CD14-positive monocyte (primary cell): Measurements from ENCODE around the gene SOCS4. TPM values are rescaled to one million over a fixed set of nuclear protein-coding genes. Genes with fewer than 3 reads are reported as not detected.
A peak's percentile ranks its signal among the peaks of the same experiment; 100 is the strongest.

Experiments
- DNase-seq, 3 donors: peaks; one replicate each; pipeline ENCODE4 v3.0.0-alpha.2; 2011 to 2022
- H2AFZ ChIP-seq: 2 replicates; pipeline ENCODE4 v1.6.0; 2012; ENCODE audit warnings: mild to moderate bottlenecking, low read depth, low read length, inconsistent platforms; ENCODE audit not compliant: insufficient read depth, poor library complexity, severe bottlenecking
- H3K27ac ChIP-seq, 2 donors: 1 replicate in 1 of 2; 2 replicates in 1 of 2; pipeline ENCODE4 v1.5.1; 2012 to 2013; ENCODE audit warnings: low read length in 2 of 2, control low read depth in 1 of 2, inconsistent platforms in 1 of 2, low read depth in 1 of 2, mild to moderate bottlenecking in 1 of 2
- H3K27me3 ChIP-seq, 2 donors: one replicate each; pipeline versions ENCODE4 v1.6.0 to v1.6.1; 2011 to 2013; ENCODE audit warnings: low read length in 2 of 2; ENCODE audit not compliant: control insufficient read depth in 2 of 2, insufficient read depth in 2 of 2
- H3K36me3 ChIP-seq, 2 donors: replicated peaks in 1 of 2; 1 replicate in 1 of 2; 2 replicates in 1 of 2; pipeline versions ENCODE4 v1.5.1 to v1.6.1; 2012 to 2013; ENCODE audit warnings: low read length in 2 of 2, control low read depth in 1 of 2, inconsistent platforms in 1 of 2, mild to moderate bottlenecking in 1 of 2; ENCODE audit not compliant: insufficient read depth in 2 of 2, control insufficient read depth in 1 of 2
- H3K4me1 ChIP-seq, 2 donors: 1 replicate in 1 of 2; 2 replicates in 1 of 2; pipeline versions ENCODE4 v1.5.1 to v1.6.1; 2012 to 2013; ENCODE audit warnings: low read length in 2 of 2, control low read depth in 1 of 2, inconsistent platforms in 1 of 2, mild to moderate bottlenecking in 1 of 2, moderate library complexity in 1 of 2; ENCODE audit not compliant: insufficient read depth in 2 of 2, control insufficient read depth in 1 of 2
- H3K4me2 ChIP-seq: replicated peaks from 2 replicates; pipeline ENCODE3; 2012; ENCODE audit warnings: low read length, moderate library complexity, mild to moderate bottlenecking; ENCODE audit not compliant: poor library complexity, severe bottlenecking; ENCODE audit errors: extremely low read depth
- H3K4me3 ChIP-seq, 3 experiments: fragments of 200-600 bp in 1 of 3; sonication (generic) in 1 of 3; replicated peaks in 1 of 3; 1 replicate in 2 of 3; 2 replicates in 1 of 3; pipeline ENCODE4 v1.5.1; 2011 to 2013; ENCODE audit warnings: low read length in 3 of 3, mild to moderate bottlenecking in 3 of 3, control low read depth in 2 of 3, low read depth in 2 of 3, inconsistent platforms in 1 of 3, moderate library complexity in 1 of 3
- H3K79me2 ChIP-seq: 2 replicates; pipeline ENCODE4 v1.6.0; 2012; ENCODE audit warnings: mild to moderate bottlenecking, control low read depth, inconsistent platforms, low read length, moderate library complexity; ENCODE audit not compliant: insufficient read depth
- H3K9ac ChIP-seq: 2 replicates; pipeline ENCODE4 v1.6.0; 2017; ENCODE audit warnings: low read length, mild to moderate bottlenecking; ENCODE audit not compliant: insufficient read depth, poor library complexity, severe bottlenecking
- H3K9me3 ChIP-seq, 2 donors: replicated peaks in 1 of 2; 1 replicate in 1 of 2; 2 replicates in 1 of 2; pipeline versions ENCODE4 v1.5.1 to v1.6.1; 2012 to 2013; ENCODE audit warnings: low read length in 2 of 2, control low read depth in 1 of 2; ENCODE audit not compliant: control insufficient read depth in 1 of 2, insufficient read depth in 1 of 2
- H4K20me1 ChIP-seq: 2 replicates; pipeline ENCODE4 v1.6.0; 2012; ENCODE audit warnings: mild to moderate bottlenecking, low read length, control low read depth, moderate library complexity; ENCODE audit not compliant: insufficient read depth
- H3K27ac Mint-ChIP-seq, 7 donors: one replicate each; pipeline ENCODE4 v1.8.0; 2020; ENCODE audit warnings: mild to moderate bottlenecking in 7 of 7, mixed read lengths in 7 of 7, moderate library complexity in 6 of 7, inconsistent platforms in 2 of 7
- H3K27me3 Mint-ChIP-seq, 3 donors: one replicate each; pipeline ENCODE4 v1.8.0; 2021 to 2022; ENCODE audit warnings: low read depth in 3 of 3, mild to moderate bottlenecking in 3 of 3, mixed read lengths in 3 of 3, moderate library complexity in 3 of 3, inconsistent platforms in 1 of 3
- H3K36me3 Mint-ChIP-seq, 2 donors: one replicate each; pipeline ENCODE4 v1.8.0; 2020; ENCODE audit warnings: mixed read lengths in 2 of 2, inconsistent platforms in 1 of 2, mild to moderate bottlenecking in 1 of 2
- H3K4me1 Mint-ChIP-seq: one replicate; pipeline ENCODE4 v1.8.0; 2020; ENCODE audit warnings: mild to moderate bottlenecking, mixed read lengths
- H3K4me3 Mint-ChIP-seq, 2 donors: one replicate each; pipeline ENCODE4 v1.8.0; 2020; ENCODE audit warnings: mild to moderate bottlenecking in 2 of 2, mixed read lengths in 2 of 2, moderate library complexity in 1 of 2
- H3K9me3 Mint-ChIP-seq, 7 donors: one replicate each; pipeline ENCODE4 v1.8.0; 2020 to 2022; ENCODE audit warnings: mixed read lengths in 7 of 7, mild to moderate bottlenecking in 6 of 7, moderate library complexity in 6 of 7, inconsistent platforms in 2 of 7
- WGBS: methylation state at CpG from one replicate; pipeline ENCODE4 v1.1.5; 2013; ENCODE audit warnings: missing lambda C conversion rate; ENCODE audit not compliant: insufficient coverage; 5-methylcytosine and 5-hydroxymethylcytosine counted together
- intact Hi-C, 2 donors: fragments of 100-400 bp; cut with micrococcal nuclease; formaldehyde crosslinking; loops; one replicate each; pipeline versions ENCODE4 v1.15.0 to v1.15.1; 2023
- polyA minus RNA-seq: library from RNA; depleted of rRNA, polyadenylated mRNA; stranded (reverse); fragments of >200 nt; gene quantifications from 2 replicates; pipeline ENCODE4 v1.2.3, GENCODE V29; 2012
- polyA plus RNA-seq, 3 donors: library from polyadenylated mRNA; depleted of rRNA in 1 of 3; unstranded in 2 of 3; stranded (reverse) in 1 of 3; fragments of 300-500 nt in 2 of 3; fragments of >200 nt in 1 of 3; fragmentation: Illumina TruSeq in 2 of 3; gene quantifications; 1 replicate in 2 of 3; 2 replicates in 1 of 3; pipeline ENCODE4 v1.2.3, GENCODE V29; 2012 to 2021
- total RNA-seq, 12 experiments: library from RNA in 1 of 12; stranded (reverse) in 1 of 12; fragments of 120-200 nt in 1 of 12; gene quantifications; one replicate each; pipeline ENCODE4 v1.2.4 and lab custom pipeline; 2013 to 2026; ENCODE audit warnings: mixed read lengths in 6 of 12, inconsistent platforms in 1 of 12
- TF ChIP-seq, protein P1 (sequence below): fragments of 200-600 bp; IDR thresholded peaks from one replicate; pipeline ENCODE4 v1.8.0; 2022; ENCODE audit warnings: antibody characterized with exemption, mild to moderate bottlenecking

Gene SOCS4
- 9.3 TPM for total RNA-seq (2013)
- polyA plus RNA-seq = 1 to 10 TPM; 2.5 to 5.0 (median 3.0) TPM
- polyA minus RNA-seq = 3.4 and 4.0 TPM in 2 replicates
- total RNA-seq (lab: John Stamatoyannopoulos, UW) = 43.1 to 103 (median 71.2) reads per million in 11 experiments

- Mint-ChIP-seq H3K27ac (peak within 1 kb of the TSS; percentile 92 to 98 (median 95)), H3K27me3 (no peaks in the 10 kb centered on the region), H3K4me3 (peak within 1 kb of the TSS; percentile 90 to 93), H3K4me1 (peaks cover 41% of the 10 kb centered on the region), H3K36me3 (peaks cover 2 to 4% of the 10 kb centered on the region in 2 donors), H3K9me3 (no peaks in the 10 kb centered on the region)
- peak within 1 kb of the TSS; percentile 86 for H3K9ac ChIP-seq
- no peaks in the 10 kb centered on the region for H3K9me3 ChIP-seq
- H3K4me2 ChIP-seq = peak within 1 kb of the TSS; percentile 90
- peak; percentile 93 to 96 (median 95) for DNase-seq
- peaks cover 9% of the 10 kb centered on the region for H4K20me1 ChIP-seq
- 0% methylated on average over 48 of the region's 56 CpGs for WGBS
- H3K4me3 ChIP-seq = peak within 1 kb of the TSS; percentile 79 to 94 (median 93)
- intact Hi-C loops = no loop called here
- H3K36me3 ChIP-seq = peaks cover 2 to 6% of the 10 kb centered on the region in 2 donors
- H3K27ac ChIP-seq = peak within 1 kb of the TSS; percentile 86 to 94
- H3K79me2 ChIP-seq = peaks cover 79% of the 10 kb centered on the region
- TF ChIP-seq, protein P1, sequence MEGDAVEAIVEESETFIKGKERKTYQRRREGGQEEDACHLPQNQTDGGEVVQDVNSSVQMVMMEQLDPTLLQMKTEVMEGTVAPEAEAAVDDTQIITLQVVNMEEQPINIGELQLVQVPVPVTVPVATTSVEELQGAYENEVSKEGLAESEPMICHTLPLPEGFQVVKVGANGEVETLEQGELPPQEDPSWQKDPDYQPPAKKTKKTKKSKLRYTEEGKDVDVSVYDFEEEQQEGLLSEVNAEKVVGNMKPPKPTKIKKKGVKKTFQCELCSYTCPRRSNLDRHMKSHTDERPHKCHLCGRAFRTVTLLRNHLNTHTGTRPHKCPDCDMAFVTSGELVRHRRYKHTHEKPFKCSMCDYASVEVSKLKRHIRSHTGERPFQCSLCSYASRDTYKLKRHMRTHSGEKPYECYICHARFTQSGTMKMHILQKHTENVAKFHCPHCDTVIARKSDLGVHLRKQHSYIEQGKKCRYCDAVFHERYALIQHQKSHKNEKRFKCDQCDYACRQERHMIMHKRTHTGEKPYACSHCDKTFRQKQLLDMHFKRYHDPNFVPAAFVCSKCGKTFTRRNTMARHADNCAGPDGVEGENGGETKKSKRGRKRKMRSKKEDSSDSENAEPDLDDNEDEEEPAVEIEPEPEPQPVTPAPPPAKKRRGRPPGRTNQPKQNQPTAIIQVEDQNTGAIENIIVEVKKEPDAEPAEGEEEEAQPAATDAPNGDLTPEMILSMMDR = no peak
- peak within 1 kb of the TSS; percentile 87 for H2AFZ ChIP-seq
- H3K4me1 ChIP-seq = peaks cover 21 to 39% of the 10 kb centered on the region in 2 donors
- no peaks in the 10 kb centered on the region for H3K27me3 ChIP-seq
Observed at GRCh38 chr14:55026793-55027561, at the start of gene SOCS4, which contains the start of gene WDHD1. TSS of gene SOCS4 (plus strand) at chr14:55027236. CDS start at chr14:55043042, 15,806 bp downstream. TSS of gene WDHD1 (minus strand) at chr14:55027099. CDS start at chr14:55026787, 312 bp downstream.

- no peak overlapping the region for H2AFZ ChIP-seq
- H3K9ac ChIP-seq = no peak overlapping the region
- peaks cover 11 to 25% of the 10 kb centered on the region in 2 donors for H3K36me3 Mint-ChIP-seq
- no peaks in the 10 kb centered on the region for H3K9me3 ChIP-seq
- H3K4me1 ChIP-seq = peaks cover 7 to 8% of the 10 kb centered on the region in 2 donors
- no peak for DNase-seq
- H3K4me2 ChIP-seq = no peak overlapping the region
- no peaks in the 10 kb centered on the region for H3K27me3 Mint-ChIP-seq
- peak overlapping the region in 2 of 7 donors; percentile 5 to 73 for H3K27ac Mint-ChIP-seq
- TF ChIP-seq, protein P1 = no peak
- H3K4me3 ChIP-seq = no peak overlapping the region
- no peak overlapping the region for H3K4me3 Mint-ChIP-seq
- H4K20me1 ChIP-seq = no peaks in the 10 kb centered on the region
- H3K36me3 ChIP-seq = no peaks in the 10 kb centered on the region
- H3K4me1 Mint-ChIP-seq = peaks cover 7% of the 10 kb centered on the region
- WGBS = 64% methylated on average over 2 of the region's 3 CpGs
- intact Hi-C loops = no loop called here
- H3K27ac ChIP-seq = no peak overlapping the region
- H3K79me2 ChIP-seq = no peaks in the 10 kb centered on the region
- H3K27me3 ChIP-seq = no peaks in the 10 kb centered on the region
- peaks cover 0 to 2% (median 0%) of the 10 kb centered on the region in 7 donors for H3K9me3 Mint-ChIP-seq
Observed at GRCh38 chr14:54979039-54979438, 48.0 kb upstream of the SOCS4 start.
